ENCODE data around the gene CD83.

DNA sequence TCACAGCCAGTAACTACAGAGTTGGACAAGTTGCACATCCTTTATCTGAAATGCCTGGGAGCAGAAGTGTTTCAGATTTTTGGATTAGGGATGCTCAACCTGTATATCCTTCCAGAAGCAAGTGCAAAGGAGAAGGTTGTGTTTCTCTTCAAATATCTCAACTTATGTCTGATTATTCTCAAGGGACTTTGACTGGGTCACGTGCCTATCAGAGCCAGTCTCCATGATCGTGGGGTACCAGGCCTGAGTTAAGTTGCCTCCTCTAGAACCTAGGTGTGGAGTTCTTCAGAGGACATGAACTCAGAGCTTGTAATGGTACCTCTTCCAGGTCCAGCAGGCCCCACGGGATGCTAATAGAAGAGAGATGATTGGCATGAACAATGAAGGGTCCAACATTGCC is 7.8 kb downstream of the CD83 start:
- TF ChIP-seq, protein P1, sequence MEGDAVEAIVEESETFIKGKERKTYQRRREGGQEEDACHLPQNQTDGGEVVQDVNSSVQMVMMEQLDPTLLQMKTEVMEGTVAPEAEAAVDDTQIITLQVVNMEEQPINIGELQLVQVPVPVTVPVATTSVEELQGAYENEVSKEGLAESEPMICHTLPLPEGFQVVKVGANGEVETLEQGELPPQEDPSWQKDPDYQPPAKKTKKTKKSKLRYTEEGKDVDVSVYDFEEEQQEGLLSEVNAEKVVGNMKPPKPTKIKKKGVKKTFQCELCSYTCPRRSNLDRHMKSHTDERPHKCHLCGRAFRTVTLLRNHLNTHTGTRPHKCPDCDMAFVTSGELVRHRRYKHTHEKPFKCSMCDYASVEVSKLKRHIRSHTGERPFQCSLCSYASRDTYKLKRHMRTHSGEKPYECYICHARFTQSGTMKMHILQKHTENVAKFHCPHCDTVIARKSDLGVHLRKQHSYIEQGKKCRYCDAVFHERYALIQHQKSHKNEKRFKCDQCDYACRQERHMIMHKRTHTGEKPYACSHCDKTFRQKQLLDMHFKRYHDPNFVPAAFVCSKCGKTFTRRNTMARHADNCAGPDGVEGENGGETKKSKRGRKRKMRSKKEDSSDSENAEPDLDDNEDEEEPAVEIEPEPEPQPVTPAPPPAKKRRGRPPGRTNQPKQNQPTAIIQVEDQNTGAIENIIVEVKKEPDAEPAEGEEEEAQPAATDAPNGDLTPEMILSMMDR (IDR thresholded peaks at IDR 0.05; ENCODE audit: low read depth, low read length, poor library complexity, severe bottlenecking) = no peak
- no peak for TF ChIP-seq EZH2phosphoT487 (IDR thresholded peaks at IDR 0.05; ENCODE audit: borderline replicate concordance, low read length)

All from DOHH2 (cell line).